Skeletal muscle tissue (tissue), 4 donors: ENCODE results near the gene VPS50. TPM values are rescaled to one million over a fixed set of nuclear protein-coding genes. Genes with fewer than 3 reads are reported as not detected.

Experiments used
- H3K27ac ChIP-seq: one replicate; pipeline ENCODE4 v1.7.0; 2013; ENCODE audit warnings: mild to moderate bottlenecking, low read depth, low read length, inconsistent platforms
- H3K27me3 ChIP-seq, 3 donors: one replicate each; pipeline ENCODE4 v1.7.0; 2013; ENCODE audit warnings: low read length in 3 of 3; ENCODE audit not compliant: control insufficient read depth in 3 of 3, insufficient read depth in 3 of 3
- H3K36me3 ChIP-seq, 3 donors: one replicate each; pipeline ENCODE4 v1.7.0; 2013; ENCODE audit warnings: low read length in 3 of 3; ENCODE audit not compliant: control insufficient read depth in 3 of 3, insufficient read depth in 3 of 3
- H3K4me1 ChIP-seq, 3 donors: one replicate each; pipeline ENCODE4 v1.7.0; 2013; ENCODE audit warnings: low read length in 3 of 3, mild to moderate bottlenecking in 3 of 3; ENCODE audit not compliant: control insufficient read depth in 3 of 3, insufficient read depth in 3 of 3
- H3K4me3 ChIP-seq, 3 donors: one replicate each; pipeline ENCODE4 v1.7.0; 2013; ENCODE audit warnings: low read length in 3 of 3
- H3K9ac ChIP-seq, 3 donors: one replicate each; pipeline ENCODE4 v1.7.0; 2013; ENCODE audit warnings: low read length in 3 of 3, mild to moderate bottlenecking in 3 of 3, moderate library complexity in 2 of 3, low read depth in 1 of 3
- H3K9me3 ChIP-seq, 3 donors: one replicate each; pipeline ENCODE4 v1.7.0; 2013; ENCODE audit warnings: low read length in 3 of 3; ENCODE audit not compliant: control insufficient read depth in 3 of 3
- total RNA-seq: library from RNA; depleted of rRNA; stranded (reverse); fragments of >200 nt; gene quantifications from one replicate; pipeline ENCODE4 v1.2.3, GENCODE V29; 2014
- donor health status: Osteomylitis.

VPS50 gene
- total RNA-seq, 1 donor from 2014 or later: 47.0 TPM

DNA sequence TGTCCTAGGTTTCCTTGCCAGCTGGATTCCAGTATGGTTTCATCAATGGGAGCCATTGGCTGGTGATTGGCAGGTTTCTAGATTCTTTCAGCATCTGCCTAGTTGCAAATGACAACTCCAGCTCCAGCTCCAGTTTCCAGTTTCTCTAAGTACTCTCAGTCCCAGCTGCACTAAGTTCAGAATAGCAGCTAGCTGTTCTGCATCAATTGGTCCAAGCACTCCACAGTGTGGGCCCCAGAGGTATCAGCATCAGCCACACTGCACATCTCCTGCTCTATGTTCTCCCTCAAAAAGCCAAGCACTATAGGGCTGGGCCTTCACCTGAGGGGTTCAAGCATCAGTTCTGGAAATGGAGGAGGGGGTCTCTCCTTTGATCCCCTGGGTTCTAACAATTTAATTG, 143.4 kb downstream of the VPS50 start:
- no peak overlapping the region for H3K9ac ChIP-seq
- no peaks in the 10 kb centered on the region for H3K36me3 ChIP-seq
- H3K4me3 ChIP-seq: no peak overlapping the region
- H3K9me3 ChIP-seq: no peaks in the 10 kb centered on the region
- H3K27me3 ChIP-seq: no peaks in the 10 kb centered on the region
- no peaks in the 10 kb centered on the region for H3K4me1 ChIP-seq
- H3K27ac ChIP-seq: no peak overlapping the region

DNA sequence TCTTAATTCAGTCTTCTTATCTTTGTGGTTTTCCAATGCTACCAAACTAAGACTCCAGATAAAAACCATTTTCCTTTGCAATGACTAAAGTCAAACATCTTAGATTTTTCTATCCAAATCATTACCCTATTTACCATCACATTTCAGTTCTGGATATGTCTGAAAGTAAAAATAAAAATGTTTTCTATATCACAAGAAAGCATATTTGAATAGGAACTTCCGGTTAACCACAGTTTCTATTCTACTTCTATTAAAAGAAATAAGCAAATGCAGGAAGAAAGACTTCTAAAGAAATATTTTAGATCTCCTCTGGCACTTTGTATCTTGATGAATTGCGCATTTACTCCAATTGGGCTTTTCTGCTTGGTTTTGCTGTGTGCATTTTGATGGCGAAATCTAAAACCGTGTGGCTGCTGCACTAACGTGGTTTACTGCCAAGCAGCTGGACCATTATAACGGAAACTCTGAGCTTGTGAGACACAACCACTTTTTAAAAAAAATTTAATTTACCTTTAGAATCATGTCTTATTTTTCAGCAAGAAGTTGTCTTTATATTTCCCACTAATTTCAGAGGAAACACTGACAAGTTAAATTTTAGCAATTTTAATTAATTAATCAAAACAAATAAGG, 146.1 kb downstream of the VPS50 start:
- H3K27me3 ChIP-seq: no peaks in the 10 kb centered on the region
- no peak overlapping the region for H3K27ac ChIP-seq
- no peak overlapping the region for H3K4me3 ChIP-seq
- H3K9ac ChIP-seq: no peak overlapping the region
- no peaks in the 10 kb centered on the region for H3K9me3 ChIP-seq
- no peaks in the 10 kb centered on the region for H3K36me3 ChIP-seq
- H3K4me1 ChIP-seq: no peaks in the 10 kb centered on the region

DNA sequence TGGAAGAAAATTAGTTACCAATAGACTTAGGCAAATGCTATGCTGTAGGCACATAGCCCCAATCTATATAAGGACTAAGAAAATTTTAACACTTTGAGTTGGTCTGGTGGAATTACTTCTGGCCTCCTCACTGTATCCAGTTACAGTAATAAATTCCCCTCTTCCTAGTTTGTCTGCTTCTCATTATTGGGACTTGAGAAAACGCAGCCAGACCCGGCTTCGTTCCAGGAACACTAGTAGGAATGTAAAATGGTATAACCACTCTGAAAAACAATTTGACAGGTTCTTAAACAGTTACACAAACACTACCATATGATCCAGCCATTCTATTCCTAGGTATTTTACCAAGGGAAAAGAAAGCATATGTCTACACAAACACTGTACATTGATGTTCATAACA, 150.2 kb downstream of the VPS50 start:
- no peak overlapping the region for H3K9ac ChIP-seq
- no peak overlapping the region for H3K4me3 ChIP-seq
- H3K36me3 ChIP-seq: no peaks in the 10 kb centered on the region
- no peaks in the 10 kb centered on the region for H3K9me3 ChIP-seq
- H3K27me3 ChIP-seq: no peaks in the 10 kb centered on the region
- no peaks in the 10 kb centered on the region for H3K4me1 ChIP-seq
- no peak overlapping the region for H3K27ac ChIP-seq

DNA sequence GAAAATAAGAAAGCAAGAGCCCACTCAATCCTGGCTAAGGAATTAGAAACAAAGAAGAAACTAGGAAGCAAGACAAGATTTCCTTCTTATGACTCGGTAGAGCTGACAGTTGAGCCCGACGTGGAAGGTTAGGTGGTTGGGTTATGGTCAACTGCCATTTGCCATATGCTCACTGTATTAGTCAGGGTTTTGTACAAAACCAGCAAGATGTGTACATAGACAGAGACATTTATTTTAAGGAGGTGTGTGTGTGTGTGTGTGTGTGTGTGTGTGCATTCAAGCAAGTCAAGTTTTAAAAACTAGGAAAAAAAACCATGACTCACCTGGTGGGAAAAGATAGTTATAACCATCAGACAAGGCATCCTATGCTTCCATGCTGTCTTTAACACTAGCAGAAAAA, 158.5 kb downstream of the VPS50 start:
- Histone ChIP-seq H3K4me1 (no peaks in the 10 kb centered on the region), H3K27me3 (no peaks in the 10 kb centered on the region), H3K27ac (no peak overlapping the region), H3K9me3 (no peaks in the 10 kb centered on the region), H3K36me3 (no peaks in the 10 kb centered on the region), H3K9ac (no peak overlapping the region), H3K4me3 (no peak overlapping the region)

DNA sequence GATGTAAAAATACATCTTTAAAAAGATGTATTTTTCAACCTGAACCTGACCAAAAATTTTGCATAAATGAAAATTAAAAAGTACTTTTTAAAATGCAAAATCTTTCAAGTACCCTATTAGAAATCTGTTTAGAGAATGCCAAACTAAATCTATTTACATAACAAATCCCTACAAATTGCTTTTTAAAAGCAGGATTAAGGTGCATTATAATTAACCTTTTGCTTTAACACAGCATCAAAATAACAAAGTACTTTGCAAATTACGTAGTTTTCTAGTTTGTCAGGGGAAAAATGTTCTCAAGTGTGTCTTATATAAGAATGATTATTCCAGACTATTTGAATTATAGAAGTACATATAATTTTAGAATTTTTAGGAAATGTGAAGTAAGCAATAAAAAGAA, 160.8 kb downstream of the VPS50 start:
- Histone ChIP-seq H3K27ac (no peak overlapping the region), H3K9me3 (no peaks in the 10 kb centered on the region), H3K4me1 (no peaks in the 10 kb centered on the region), H3K27me3 (no peaks in the 10 kb centered on the region), H3K4me3 (no peak overlapping the region), H3K9ac (no peak overlapping the region), H3K36me3 (no peaks in the 10 kb centered on the region)

DNA sequence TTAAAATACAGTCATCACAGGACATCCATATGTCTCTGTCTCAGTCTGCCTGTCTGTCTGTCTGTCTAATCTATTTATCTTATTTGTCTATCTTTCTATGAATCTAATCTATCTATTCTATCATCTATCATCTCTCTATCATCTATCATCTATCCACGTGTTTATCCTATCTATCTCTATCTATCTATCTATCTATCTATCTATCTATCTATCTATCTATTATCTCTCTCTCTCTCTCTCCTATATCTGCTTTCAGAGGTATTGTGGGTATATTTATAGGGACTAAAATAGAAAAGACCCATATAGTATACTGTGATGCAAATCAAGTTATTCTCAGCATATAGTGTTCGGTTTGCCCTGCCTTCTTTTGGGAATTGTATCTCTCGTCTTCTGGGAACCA, 167.5 kb downstream of the VPS50 start:
- H3K9me3 ChIP-seq: no peaks in the 10 kb centered on the region
- H3K9ac ChIP-seq: no peak overlapping the region
- H3K4me1 ChIP-seq: no peaks in the 10 kb centered on the region
- no peaks in the 10 kb centered on the region for H3K27me3 ChIP-seq
- no peak overlapping the region for H3K27ac ChIP-seq
- no peak overlapping the region for H3K4me3 ChIP-seq
- H3K36me3 ChIP-seq: no peaks in the 10 kb centered on the region

DNA sequence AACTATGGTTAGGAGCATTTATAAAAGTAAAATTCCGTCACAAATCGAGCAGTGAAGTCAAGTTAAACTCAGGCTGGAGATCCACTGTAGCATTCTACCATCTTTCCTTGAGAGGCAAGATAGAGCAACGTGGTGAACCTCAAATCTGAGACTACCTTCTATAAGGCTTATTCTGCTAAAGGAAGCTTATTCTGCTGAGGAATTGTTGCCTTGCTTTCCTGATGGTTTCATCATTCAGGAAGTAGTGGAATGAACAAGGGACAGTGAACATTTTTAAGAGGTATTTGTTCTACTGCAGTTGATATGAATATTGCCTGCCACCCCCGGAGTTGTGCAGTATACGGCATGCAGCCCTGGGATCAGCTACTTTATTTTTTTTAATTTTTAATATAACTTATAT, 170.8 kb downstream of the VPS50 start:
- no peak overlapping the region for H3K4me3 ChIP-seq
- no peak overlapping the region for H3K9ac ChIP-seq
- H3K4me1 ChIP-seq: no peaks in the 10 kb centered on the region
- H3K27me3 ChIP-seq: no peaks in the 10 kb centered on the region
- no peaks in the 10 kb centered on the region for H3K9me3 ChIP-seq
- no peaks in the 10 kb centered on the region for H3K36me3 ChIP-seq
- no peak overlapping the region for H3K27ac ChIP-seq

DNA sequence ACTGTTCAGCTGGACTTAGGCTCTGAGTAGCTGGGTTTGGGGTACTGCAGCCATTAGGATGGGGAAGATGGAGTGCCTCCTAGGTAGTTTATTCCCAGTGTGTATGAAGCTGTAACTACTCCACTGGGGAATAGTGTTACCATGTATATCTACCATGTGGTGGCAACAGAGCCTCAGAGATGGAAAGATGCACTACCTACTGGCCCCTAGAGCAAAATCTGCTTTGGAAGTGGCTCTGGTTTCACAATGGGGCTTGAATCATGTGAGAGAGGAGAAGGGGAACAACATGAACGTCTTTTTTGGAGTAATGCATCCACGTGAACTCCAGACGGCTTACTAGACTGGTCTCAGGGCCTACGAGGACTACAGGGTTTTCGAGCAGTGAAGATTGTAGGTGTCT, 175.1 kb downstream of the VPS50 start:
- Histone ChIP-seq H3K27ac (no peak overlapping the region), H3K4me3 (no peak overlapping the region), H3K9ac (no peak overlapping the region), H3K4me1 (no peaks in the 10 kb centered on the region), H3K27me3 (no peaks in the 10 kb centered on the region), H3K36me3 (no peaks in the 10 kb centered on the region), H3K9me3 (no peaks in the 10 kb centered on the region)

DNA sequence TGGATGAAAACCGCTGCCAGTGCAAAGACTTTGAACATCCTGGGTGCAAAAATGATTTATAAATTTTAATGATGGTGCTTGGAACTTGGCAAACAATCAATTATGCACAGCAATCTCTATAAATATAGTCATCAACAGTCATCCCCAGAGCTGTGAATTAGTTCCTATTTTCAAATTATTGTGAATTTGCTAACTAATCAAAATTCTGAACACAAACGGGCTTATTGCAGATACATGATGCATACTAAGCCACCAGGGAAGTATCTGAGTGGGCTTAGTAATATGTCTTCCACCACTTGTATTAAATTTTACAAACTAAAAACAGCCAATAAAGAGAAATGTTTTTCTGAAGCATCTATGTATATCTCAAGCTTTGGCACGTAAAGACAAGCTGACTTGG, 177.2 kb downstream of the VPS50 start:
- no peaks in the 10 kb centered on the region for H3K27me3 ChIP-seq
- no peaks in the 10 kb centered on the region for H3K4me1 ChIP-seq
- no peaks in the 10 kb centered on the region for H3K9me3 ChIP-seq
- no peak overlapping the region for H3K9ac ChIP-seq
- H3K36me3 ChIP-seq: no peaks in the 10 kb centered on the region
- H3K27ac ChIP-seq: no peak overlapping the region
- no peak overlapping the region for H3K4me3 ChIP-seq
